ENCODE data around the gene MSRB1.
A peak's percentile ranks its signal among the peaks of the same experiment; 100 is the strongest.

The MSRB1 gene

DNA sequence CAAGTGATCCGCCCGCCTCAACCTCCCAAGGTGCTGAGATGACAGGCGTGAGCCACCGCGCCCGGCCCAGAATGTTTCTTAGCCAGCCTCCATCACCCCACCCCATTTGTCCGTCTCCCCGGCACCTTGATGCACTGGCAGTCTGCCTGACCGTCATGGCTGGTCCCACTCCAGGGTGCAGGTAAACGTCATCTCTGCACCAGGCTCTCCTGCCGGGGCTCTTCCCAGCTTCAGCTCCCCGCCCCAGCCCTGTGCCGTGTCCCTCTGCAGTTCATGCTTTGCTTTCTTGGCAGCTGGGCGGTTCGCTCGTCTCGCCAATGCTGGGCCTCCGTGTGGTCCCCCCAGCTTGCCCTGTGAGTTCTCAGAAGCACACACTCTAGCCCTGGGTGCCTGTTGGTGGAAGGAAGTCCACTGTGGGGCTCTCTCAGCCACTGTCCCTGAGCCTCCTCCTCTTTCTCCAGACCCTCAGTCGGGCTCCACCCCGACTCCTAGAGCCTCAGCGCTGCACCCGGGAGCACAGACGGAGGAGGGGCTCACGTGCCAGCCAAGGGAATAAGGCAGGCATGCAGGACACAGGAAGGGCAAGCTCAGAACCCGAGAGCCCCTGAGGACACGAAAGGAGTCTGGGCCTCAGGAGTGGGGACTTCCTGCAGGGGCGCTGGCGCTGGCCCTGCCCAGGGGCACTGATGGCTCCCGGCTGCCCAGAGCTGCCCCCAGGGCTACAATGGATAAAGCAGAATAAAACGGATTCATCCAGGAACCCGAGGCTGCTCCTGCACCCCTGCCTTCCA is 36.7 kb downstream of the MSRB1 start:
- no peak overlapping the region for H3K4me3 Mint-ChIP-seq
- no peaks in the 10 kb centered on the region for H3K36me3 Mint-ChIP-seq (ENCODE audit: low read depth)
- peak overlapping the region in 1 of 3 experiments; percentile 4 for H3K27ac Mint-ChIP-seq
- H3K27me3 Mint-ChIP-seq (ENCODE audit: low read depth) = peaks cover 23% of the 10 kb centered on the region
- H3K4me1 Mint-ChIP-seq = peaks cover 16% of the 10 kb centered on the region
- no peaks in the 10 kb centered on the region for H3K9me3 Mint-ChIP-seq
- TF ChIP-seq, protein P1, sequence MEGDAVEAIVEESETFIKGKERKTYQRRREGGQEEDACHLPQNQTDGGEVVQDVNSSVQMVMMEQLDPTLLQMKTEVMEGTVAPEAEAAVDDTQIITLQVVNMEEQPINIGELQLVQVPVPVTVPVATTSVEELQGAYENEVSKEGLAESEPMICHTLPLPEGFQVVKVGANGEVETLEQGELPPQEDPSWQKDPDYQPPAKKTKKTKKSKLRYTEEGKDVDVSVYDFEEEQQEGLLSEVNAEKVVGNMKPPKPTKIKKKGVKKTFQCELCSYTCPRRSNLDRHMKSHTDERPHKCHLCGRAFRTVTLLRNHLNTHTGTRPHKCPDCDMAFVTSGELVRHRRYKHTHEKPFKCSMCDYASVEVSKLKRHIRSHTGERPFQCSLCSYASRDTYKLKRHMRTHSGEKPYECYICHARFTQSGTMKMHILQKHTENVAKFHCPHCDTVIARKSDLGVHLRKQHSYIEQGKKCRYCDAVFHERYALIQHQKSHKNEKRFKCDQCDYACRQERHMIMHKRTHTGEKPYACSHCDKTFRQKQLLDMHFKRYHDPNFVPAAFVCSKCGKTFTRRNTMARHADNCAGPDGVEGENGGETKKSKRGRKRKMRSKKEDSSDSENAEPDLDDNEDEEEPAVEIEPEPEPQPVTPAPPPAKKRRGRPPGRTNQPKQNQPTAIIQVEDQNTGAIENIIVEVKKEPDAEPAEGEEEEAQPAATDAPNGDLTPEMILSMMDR (IDR thresholded peaks at IDR 0.05; ENCODE audit: unreplicated experiment in 3 of 3) = no peak

DNA sequence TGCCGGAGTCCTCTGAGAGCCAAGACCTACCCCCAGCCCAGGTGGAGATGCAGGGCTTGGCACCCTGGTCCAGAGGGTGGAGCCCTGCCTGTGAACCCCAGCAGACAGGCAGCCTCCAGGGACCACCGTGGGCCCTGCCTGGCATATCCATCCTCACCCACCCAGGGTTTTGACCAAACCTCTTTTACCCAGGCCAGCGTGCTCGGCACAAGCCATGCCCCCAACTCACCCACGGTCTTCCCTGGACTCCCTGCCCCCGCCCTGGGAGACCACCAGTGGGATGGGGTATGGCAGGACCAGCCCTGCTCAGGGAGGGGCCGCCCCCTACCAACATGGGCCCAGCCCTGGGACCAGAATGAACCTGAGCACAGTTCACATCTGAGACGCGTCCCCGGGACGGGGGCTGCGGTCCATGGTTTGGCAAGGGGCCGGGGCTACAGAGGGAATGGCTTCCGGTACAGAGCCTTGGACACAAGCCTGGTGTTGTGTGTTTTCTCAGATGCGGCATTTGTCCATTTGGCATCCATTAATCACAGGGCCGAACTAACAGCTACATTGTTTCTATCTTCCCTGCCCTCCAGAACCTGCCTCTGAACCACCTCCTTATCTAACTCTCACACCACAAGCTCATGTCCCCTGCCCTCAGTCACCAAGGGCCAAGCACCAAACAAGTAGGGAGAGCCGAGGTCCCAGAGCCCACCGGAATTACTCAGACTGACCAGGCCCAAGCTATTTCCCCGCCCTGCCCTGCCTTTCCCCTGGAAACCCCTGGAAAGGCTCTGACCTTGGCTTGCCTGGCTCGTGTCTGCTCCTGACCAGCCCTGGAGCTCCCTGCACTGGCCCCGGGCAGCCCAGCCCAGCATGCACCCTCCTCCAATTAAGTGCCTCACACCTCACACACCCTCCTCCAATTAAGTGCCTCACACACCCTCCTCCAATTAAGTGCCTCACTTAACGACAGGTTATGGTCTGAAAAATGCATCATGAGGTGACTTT is 38.9 kb downstream of the MSRB1 start:
- peaks cover 16% of the 10 kb centered on the region for H3K4me1 Mint-ChIP-seq
- no peaks in the 10 kb centered on the region for H3K9me3 Mint-ChIP-seq
- H3K27ac Mint-ChIP-seq = peak overlapping the region in 1 of 3 experiments; percentile 73
- TF ChIP-seq, protein P1 (IDR thresholded peaks at IDR 0.05; ENCODE audit: unreplicated experiment in 3 of 3) = no peak
- no peak overlapping the region for H3K4me3 Mint-ChIP-seq
- H3K27me3 Mint-ChIP-seq (ENCODE audit: low read depth) = peaks cover 28% of the 10 kb centered on the region
- H3K36me3 Mint-ChIP-seq (ENCODE audit: low read depth) = no peaks in the 10 kb centered on the region

DNA sequence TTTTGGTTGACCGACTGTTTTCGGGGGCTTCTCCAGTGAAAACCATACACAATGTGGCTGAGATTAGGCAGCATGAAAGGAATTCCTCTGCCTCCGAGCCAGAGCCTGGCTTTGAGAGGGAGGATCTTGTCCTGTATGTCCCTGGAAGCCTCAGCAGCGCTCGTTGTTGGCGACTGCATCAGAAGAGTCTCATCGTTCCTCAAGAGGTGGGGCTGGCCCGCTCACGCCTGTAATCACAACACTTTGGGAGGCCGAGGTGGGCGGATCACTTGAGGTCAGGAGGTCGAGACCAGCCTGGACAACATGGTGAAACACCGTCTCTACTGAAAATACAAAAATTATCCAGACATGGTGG is 39.8 kb downstream of the MSRB1 start:
- Mint-ChIP-seq H3K27me3 (ENCODE audit: low read depth) (peaks cover 20% of the 10 kb centered on the region), H3K9me3 (no peaks in the 10 kb centered on the region), H3K4me3 (no peak overlapping the region), H3K4me1 (peaks cover 12% of the 10 kb centered on the region), H3K27ac (no peak overlapping the region), H3K36me3 (ENCODE audit: low read depth) (no peaks in the 10 kb centered on the region)
- TF ChIP-seq, protein P1 (IDR thresholded peaks at IDR 0.05; ENCODE audit: unreplicated experiment in 3 of 3) = no peak

DNA sequence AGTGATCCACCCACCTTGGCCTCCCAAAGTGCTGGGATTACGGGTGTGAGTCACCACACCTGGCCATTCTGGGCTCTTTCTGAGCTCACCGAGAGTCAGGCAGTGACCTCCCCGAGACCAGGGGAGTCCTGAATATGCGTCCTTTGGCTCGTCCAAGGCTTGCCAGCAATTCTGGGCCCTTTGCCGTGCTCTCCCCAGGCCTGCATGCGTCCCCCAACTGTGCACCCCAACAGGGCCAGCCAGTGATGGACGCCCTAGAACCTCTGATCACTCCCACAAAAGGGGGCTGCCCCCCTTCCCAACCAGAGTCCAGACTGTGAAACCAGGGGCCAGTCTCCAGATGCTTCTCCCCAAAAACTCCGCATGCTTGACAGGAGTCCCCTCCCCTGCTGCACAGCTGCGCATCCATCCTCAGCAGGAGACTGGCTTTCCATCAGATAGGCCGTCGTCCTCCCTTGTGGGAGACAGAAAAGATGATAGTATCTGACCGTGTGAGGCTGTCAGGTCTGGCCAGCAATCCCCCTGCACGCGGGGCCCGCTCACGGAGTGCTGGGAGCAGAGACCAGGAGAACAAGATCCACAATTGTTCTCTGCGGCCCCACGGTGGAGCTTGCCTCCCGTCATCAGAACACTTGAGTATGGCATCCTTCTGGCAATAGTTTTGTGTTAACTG is 40.3 kb downstream of the MSRB1 start:
- Mint-ChIP-seq H3K4me3 (no peak overlapping the region), H3K27ac (no peak overlapping the region), H3K36me3 (ENCODE audit: low read depth) (no peaks in the 10 kb centered on the region), H3K4me1 (peaks cover 12% of the 10 kb centered on the region), H3K27me3 (ENCODE audit: low read depth) (peaks cover 20% of the 10 kb centered on the region), H3K9me3 (no peaks in the 10 kb centered on the region)
- TF ChIP-seq, protein P1 (IDR thresholded peaks at IDR 0.05; ENCODE audit: unreplicated experiment in 3 of 3) = no peak

DNA sequence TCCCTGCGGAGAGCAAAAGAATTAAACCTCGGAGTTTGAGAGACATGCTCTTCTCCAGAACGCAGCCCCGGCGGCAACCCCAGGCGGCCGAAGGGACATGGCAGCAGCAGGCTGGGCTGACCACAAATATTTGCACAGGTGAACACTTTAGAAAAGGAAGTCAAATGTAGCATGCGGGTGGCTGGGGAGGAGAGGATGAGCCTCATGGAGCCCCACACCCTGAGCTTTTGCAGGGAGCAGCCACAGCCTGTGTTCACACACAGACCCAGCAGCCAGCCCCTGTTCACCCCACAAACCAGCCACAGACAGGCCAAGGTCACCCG is 42.6 kb downstream of the MSRB1 start:
- Mint-ChIP-seq H3K4me3 (no peak overlapping the region), H3K9me3 (no peaks in the 10 kb centered on the region), H3K27ac (no peak overlapping the region), H3K36me3 (ENCODE audit: low read depth) (no peaks in the 10 kb centered on the region), H3K27me3 (ENCODE audit: low read depth) (peaks cover 16% of the 10 kb centered on the region), H3K4me1 (peaks cover 12% of the 10 kb centered on the region)
- TF ChIP-seq, protein P1 (IDR thresholded peaks at IDR 0.05; ENCODE audit: unreplicated experiment in 3 of 3) = no peak

All from nephron (organoid).